Activated naive CD8-positive, alpha-beta T cell (primary cell): Measurements from ENCODE around the gene KRT3.
"Not testable (repeated sequence)": the region's sequence is repeated elsewhere in the genome, so short reads cannot be mapped to it uniquely, and the experiment has no call there.

Experiments used
- H3K27ac Mint-ChIP-seq: one replicate; pipeline ENCODE4 v1.8.0; 2021; ENCODE audit warnings: mixed read lengths
- H3K27me3 Mint-ChIP-seq: one replicate; pipeline ENCODE4 v1.8.0; 2021; ENCODE audit warnings: mixed read lengths
- H3K36me3 Mint-ChIP-seq: one replicate; pipeline ENCODE4 v1.8.0; 2021; ENCODE audit warnings: mixed read lengths
- H3K4me1 Mint-ChIP-seq: one replicate; pipeline ENCODE4 v1.8.0; 2021; ENCODE audit warnings: low read depth, mixed read lengths
- H3K4me3 Mint-ChIP-seq: one replicate; pipeline ENCODE4 v1.8.0; 2021; ENCODE audit warnings: mild to moderate bottlenecking, mixed read lengths
- H3K9me3 Mint-ChIP-seq: one replicate; pipeline ENCODE4 v1.8.0; 2021; ENCODE audit warnings: low read depth, mixed read lengths

Gene KRT3

GRCh38 chr12:52772772-52773171 lies 23.1 kb downstream of the KRT3 start:
- no peaks in the 10 kb centered on the region for H3K4me1 Mint-ChIP-seq
- H3K36me3 Mint-ChIP-seq, result no peaks in the 10 kb centered on the region
- no peaks in the 10 kb centered on the region for H3K9me3 Mint-ChIP-seq
- H3K4me3 Mint-ChIP-seq, result no peak overlapping the region
- H3K27me3 Mint-ChIP-seq, result no peaks in the 10 kb centered on the region
- no peak overlapping the region for H3K27ac Mint-ChIP-seq

- Mint-ChIP-seq H3K27me3 (no peaks in the 10 kb centered on the region), H3K9me3 (no peaks in the 10 kb centered on the region), H3K27ac (no peak overlapping the region), H3K4me3 (no peak overlapping the region), H3K4me1 (no peaks in the 10 kb centered on the region), H3K36me3 (no peaks in the 10 kb centered on the region)
Measured at GRCh38 chr12:52772188-52772587, 23.7 kb downstream of the KRT3 start.

- no peak overlapping the region for H3K4me3 Mint-ChIP-seq
- H3K27me3 Mint-ChIP-seq, result no peaks in the 10 kb centered on the region
- H3K4me1 Mint-ChIP-seq, result no peaks in the 10 kb centered on the region
- no peak overlapping the region for H3K27ac Mint-ChIP-seq
- H3K9me3 Mint-ChIP-seq, result no peaks in the 10 kb centered on the region
- H3K36me3 Mint-ChIP-seq, result no peaks in the 10 kb centered on the region
Measured at GRCh38 chr12:52771505-52771904, 24.4 kb downstream of the KRT3 start.

- H3K27me3 Mint-ChIP-seq, result no peaks in the 10 kb centered on the region
- H3K36me3 Mint-ChIP-seq, result no peaks in the 10 kb centered on the region
- no peak overlapping the region for H3K27ac Mint-ChIP-seq
- no peak overlapping the region for H3K4me3 Mint-ChIP-seq
- H3K4me1 Mint-ChIP-seq, result no peaks in the 10 kb centered on the region
- no peaks in the 10 kb centered on the region for H3K9me3 Mint-ChIP-seq
Measured at GRCh38 chr12:52771088-52771487, 24.8 kb downstream of the KRT3 start.

- Mint-ChIP-seq H3K27me3 (no peaks in the 10 kb centered on the region), H3K4me3 (no peak overlapping the region), H3K9me3 (no peaks in the 10 kb centered on the region), H3K4me1 (no peaks in the 10 kb centered on the region), H3K36me3 (no peaks in the 10 kb centered on the region), H3K27ac (no peak overlapping the region)
Measured at GRCh38 chr12:52769946-52770345, 26.0 kb downstream of the KRT3 start.

GRCh38 chr12:52769354-52769753 lies 26.6 kb downstream of the KRT3 start:
- no peaks in the 10 kb centered on the region for H3K36me3 Mint-ChIP-seq
- no peaks in the 10 kb centered on the region for H3K27me3 Mint-ChIP-seq
- no peak overlapping the region for H3K4me3 Mint-ChIP-seq
- H3K27ac Mint-ChIP-seq, result no peak overlapping the region
- no peaks in the 10 kb centered on the region for H3K9me3 Mint-ChIP-seq
- H3K4me1 Mint-ChIP-seq, result no peaks in the 10 kb centered on the region

GRCh38 chr12:52768479-52769200 lies 27.3 kb downstream of the KRT3 start:
- no peaks in the 10 kb centered on the region for H3K4me1 Mint-ChIP-seq
- no peaks in the 10 kb centered on the region for H3K9me3 Mint-ChIP-seq
- H3K36me3 Mint-ChIP-seq, result no peaks in the 10 kb centered on the region
- no peak overlapping the region for H3K27ac Mint-ChIP-seq
- H3K27me3 Mint-ChIP-seq, result no peaks in the 10 kb centered on the region
- H3K4me3 Mint-ChIP-seq, result no peak overlapping the region

GRCh38 chr12:52767427-52767826 lies 28.5 kb downstream of the KRT3 start:
- Mint-ChIP-seq H3K4me1 (no peaks in the 10 kb centered on the region), H3K4me3 (no peak overlapping the region), H3K9me3 (no peaks in the 10 kb centered on the region), H3K27ac (no peak overlapping the region), H3K27me3 (no peaks in the 10 kb centered on the region), H3K36me3 (no peaks in the 10 kb centered on the region)

GRCh38 chr12:52767020-52767379 lies 28.9 kb downstream of the KRT3 start:
- Mint-ChIP-seq H3K9me3 (no peaks in the 10 kb centered on the region), H3K27ac (no peak overlapping the region), H3K4me1 (no peaks in the 10 kb centered on the region), H3K4me3 (no peak overlapping the region), H3K36me3 (no peaks in the 10 kb centered on the region), H3K27me3 (no peaks in the 10 kb centered on the region)

- no peak overlapping the region for H3K27ac Mint-ChIP-seq
- no peaks in the 10 kb centered on the region for H3K36me3 Mint-ChIP-seq
- H3K27me3 Mint-ChIP-seq, result no peaks in the 10 kb centered on the region
- no peak overlapping the region for H3K4me3 Mint-ChIP-seq
- H3K4me1 Mint-ChIP-seq, result no peaks in the 10 kb centered on the region
- H3K9me3 Mint-ChIP-seq, result no peaks in the 10 kb centered on the region
Measured at GRCh38 chr12:52766351-52767019, 29.4 kb downstream of the KRT3 start.

- H3K4me3 Mint-ChIP-seq, result no peak overlapping the region
- H3K27me3 Mint-ChIP-seq, result no peaks in the 10 kb centered on the region
- no peaks in the 10 kb centered on the region for H3K4me1 Mint-ChIP-seq
- H3K27ac Mint-ChIP-seq, result no peak overlapping the region
- H3K36me3 Mint-ChIP-seq, result no peaks in the 10 kb centered on the region
- H3K9me3 Mint-ChIP-seq, result peaks cover 3% of the 10 kb centered on the region
Measured at GRCh38 chr12:52765702-52766101, 30.2 kb downstream of the KRT3 start.

GRCh38 chr12:52763991-52764390 lies 31.9 kb downstream of the KRT3 start:
- Mint-ChIP-seq H3K4me1 (peaks cover 2% of the 10 kb centered on the region), H3K36me3 (no peaks in the 10 kb centered on the region), H3K4me3 (no peak overlapping the region), H3K27me3 (no peaks in the 10 kb centered on the region), H3K27ac (no peak overlapping the region), H3K9me3 (peaks cover 7% of the 10 kb centered on the region)

- Mint-ChIP-seq H3K27ac (no peak overlapping the region), H3K9me3 (peaks cover 7% of the 10 kb centered on the region), H3K27me3 (no peaks in the 10 kb centered on the region), H3K36me3 (no peaks in the 10 kb centered on the region), H3K4me3 (no peak overlapping the region), H3K4me1 (peaks cover 8% of the 10 kb centered on the region)
Measured at GRCh38 chr12:52763036-52763659, 32.8 kb downstream of the KRT3 start.

GRCh38 chr12:52761802-52762201 lies 34.1 kb downstream of the KRT3 start:
- Mint-ChIP-seq H3K36me3 (no peaks in the 10 kb centered on the region), H3K4me1 (peaks cover 8% of the 10 kb centered on the region), H3K27ac (no peak overlapping the region), H3K27me3 (no peaks in the 10 kb centered on the region), H3K9me3 (peaks cover 7% of the 10 kb centered on the region), H3K4me3 (no peak overlapping the region)

GRCh38 chr12:52761218-52761617 lies 34.7 kb downstream of the KRT3 start:
- H3K36me3 Mint-ChIP-seq, H3K4me1 Mint-ChIP-seq, H3K27me3 Mint-ChIP-seq, H3K4me3 Mint-ChIP-seq, H3K9me3 Mint-ChIP-seq: not testable (repeated sequence)
- H3K27ac Mint-ChIP-seq, result peak overlapping the region; percentile 23
